NK-92 treated with Interleukin-12 subunit alpha and Interleukin-12 subunit beta, amount 100 ng/mL, for 24 hours (cell line): ENCODE measurements around the gene STXBP6.

Experiments
- DNase-seq: peaks from one replicate; lab custom pipeline; 2025; lab: John Stamatoyannopoulos, UW

Gene STXBP6

GRCh38 chr14:24915403-24915921 lies 134.5 kb downstream of the STXBP6 start:
- no peak for DNase-seq

- DNase-seq, result no peak
These were observed 136.2 kb downstream of the STXBP6 start for GRCh38 chr14:24913746-24914145.

DNA sequence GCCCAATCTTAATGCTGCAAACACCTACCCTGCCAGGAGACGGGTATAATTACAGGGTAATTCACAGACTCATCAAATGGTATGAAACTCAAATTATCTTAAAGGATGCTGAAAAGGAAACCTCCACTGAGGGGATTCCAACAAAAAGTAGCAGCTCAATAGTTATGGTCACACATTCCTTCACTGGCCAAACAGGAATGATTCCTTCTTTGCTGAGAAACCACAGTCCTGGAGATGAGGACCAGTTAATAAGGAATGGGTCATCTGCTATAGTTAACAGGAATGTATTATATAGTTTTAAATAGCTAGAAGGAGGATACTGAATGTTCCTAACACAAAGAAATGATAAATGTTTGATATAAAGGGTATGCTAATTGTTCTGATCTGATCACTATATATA lies 136.9 kb downstream of the STXBP6 start:
- DNase-seq, result no peak

GRCh38 chr14:24911324-24912109 lies 138.4 kb downstream of the STXBP6 start:
- no peak for DNase-seq

DNA sequence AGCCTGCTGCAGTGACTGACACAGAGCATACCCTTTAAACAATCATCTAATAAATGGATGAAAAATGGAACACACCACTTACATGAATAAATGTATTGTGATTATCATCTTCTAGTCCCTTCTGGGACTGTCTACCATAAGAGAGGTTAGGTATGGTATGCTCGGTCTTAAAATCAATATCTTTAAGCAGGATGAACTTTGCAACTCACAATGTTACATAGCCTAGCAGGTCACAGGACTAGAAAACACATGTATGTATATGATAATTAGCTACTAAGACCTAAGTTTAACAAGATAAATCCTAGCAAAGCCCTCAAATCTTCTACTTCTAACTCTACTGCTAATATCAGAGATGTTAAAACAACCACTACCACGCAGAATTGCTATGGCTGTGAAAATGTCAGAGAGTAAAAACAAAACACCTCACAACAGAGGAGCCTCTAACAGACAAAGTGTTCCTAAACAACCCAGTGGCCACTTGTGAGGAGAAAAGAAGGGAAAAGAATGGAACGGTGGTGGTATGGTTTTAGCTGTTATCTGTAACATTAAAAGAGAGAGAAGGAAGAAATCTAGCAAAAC lies 139.4 kb downstream of the STXBP6 start:
- DNase-seq, result no peak

DNA sequence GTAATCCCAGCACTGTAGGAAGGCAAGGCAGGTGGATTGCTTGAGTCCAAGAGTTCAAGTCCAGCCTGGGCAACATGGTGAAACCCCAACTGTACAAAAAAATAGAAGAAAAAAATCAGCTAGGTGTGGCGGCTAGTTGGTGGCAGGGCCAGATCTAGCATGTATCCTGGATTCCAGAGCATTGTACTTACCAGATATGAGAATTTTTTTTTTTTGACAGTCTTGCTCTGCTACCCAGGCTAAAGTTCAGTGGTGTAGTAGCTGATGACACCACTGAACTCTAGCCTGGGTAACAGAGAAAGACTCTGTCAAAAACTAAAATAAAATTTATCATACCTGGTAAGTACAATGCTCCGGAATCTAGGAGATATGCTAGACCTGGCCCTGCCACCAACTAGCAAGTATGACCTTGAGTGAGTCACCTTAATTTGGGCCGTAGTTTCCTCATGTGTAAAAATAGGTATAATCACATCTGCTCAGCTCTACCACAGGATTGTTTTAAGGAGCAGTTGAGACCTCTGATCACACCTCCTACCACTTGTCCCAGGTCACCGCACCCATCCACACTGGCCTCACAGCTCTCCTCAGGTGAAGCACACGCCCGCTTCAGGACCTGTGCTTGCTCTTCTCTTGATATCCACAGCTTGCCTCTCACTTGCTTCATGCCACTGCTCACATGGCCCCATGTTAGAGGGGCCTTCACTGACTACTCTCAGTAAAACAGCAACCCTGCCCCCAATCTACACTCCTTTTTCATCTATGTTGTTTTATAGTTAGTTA lies 140.2 kb downstream of the STXBP6 start:
- no peak for DNase-seq

DNA sequence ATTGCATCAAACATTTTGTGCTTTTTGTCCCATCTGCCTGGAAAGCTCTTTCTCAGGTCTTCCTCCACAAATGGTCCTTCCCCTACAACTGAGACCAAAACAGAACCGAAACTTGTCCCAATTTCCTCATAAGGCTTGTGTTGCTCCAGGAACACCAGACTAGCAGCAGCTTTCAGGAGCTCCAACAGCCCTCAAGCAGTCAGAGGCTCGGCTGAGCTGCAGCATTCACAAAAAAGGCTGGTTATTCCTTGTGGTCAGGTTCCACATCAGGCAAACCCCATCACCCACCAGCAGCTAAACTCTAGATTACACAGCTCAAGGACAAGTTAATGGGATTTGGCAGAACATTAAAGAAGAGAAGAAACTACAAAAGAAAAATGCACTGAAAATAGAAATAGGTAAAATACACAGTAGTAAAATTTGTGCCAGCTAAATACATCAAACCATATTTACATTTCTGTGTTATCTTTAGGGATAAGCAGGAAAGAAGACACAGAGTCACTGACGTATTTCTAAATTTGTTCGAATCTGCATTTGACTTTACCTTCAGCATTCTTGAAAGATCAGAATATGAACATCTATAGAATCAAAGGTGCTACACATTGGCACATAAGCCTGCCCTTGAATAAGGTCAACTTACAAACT lies 141.2 kb downstream of the STXBP6 start:
- no peak for DNase-seq

- DNase-seq, result no peak
These were observed 145.4 kb downstream of the STXBP6 start for GRCh38 chr14:24904533-24904932.

GRCh38 chr14:24903337-24903736 lies 146.6 kb downstream of the STXBP6 start:
- no peak for DNase-seq

DNA sequence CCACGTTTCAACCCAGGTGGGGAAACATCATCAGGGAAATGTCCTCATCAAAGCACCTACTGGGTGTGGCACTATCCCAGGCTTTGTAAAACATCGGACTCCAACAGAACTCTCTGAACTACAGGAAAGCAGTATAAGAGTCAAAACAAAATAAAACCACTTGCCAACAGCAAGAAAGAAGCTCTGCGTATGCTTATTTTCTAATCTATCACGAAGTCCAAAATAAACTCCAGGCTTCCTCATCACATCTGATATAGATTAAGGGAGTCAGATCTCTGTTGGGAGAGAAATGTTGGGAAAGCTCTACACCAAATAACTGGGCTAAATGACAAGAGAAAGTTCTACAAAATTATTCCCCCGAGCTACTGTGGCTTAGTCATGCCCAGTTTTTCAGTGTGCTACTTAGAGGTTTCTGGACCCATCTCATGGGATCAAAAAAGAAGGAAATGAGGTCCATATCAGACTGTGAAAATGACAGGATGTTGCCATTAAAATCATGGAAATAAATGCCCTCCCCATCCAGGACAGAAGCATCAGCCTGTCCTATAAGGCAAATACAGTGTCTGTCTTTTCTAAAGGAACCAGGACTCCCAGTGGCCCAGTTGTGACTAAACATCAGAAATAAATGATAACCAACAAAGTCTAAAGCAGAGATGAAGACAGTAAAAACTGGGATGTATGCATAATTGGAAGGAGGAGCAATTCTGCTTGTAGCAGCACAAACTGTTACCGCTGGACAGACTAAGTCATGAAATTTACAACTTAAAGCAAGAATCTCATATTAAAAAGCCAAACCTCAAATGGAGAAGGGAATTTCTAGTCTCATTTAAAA lies 149.5 kb downstream of the STXBP6 start:
- no peak for DNase-seq

- DNase-seq, result no peak
These were observed 152.2 kb downstream of the STXBP6 start for GRCh38 chr14:24897793-24898192.

DNA sequence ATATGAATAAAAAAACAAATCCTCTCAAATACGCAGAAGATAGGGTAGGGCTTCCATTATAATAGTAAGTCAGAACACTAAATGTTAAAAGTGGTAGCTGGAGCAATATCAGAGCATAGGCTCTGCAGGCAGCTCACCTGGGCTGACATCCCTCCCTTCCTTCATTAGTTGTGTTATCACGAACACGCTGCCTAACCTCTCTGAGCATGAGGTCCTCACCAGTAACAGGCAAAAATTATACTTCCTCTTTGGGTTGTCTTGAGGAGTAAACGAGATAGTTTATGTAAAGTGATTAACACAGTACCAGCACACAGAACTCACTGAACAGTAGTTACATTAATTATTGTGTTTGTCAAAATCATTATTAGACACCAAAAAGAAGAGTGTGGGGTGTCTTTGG lies 154.3 kb downstream of the STXBP6 start:
- DNase-seq, result no peak

- DNase-seq, result no peak
These were observed 154.7 kb downstream of the STXBP6 start for GRCh38 chr14:24895243-24895583.

DNA sequence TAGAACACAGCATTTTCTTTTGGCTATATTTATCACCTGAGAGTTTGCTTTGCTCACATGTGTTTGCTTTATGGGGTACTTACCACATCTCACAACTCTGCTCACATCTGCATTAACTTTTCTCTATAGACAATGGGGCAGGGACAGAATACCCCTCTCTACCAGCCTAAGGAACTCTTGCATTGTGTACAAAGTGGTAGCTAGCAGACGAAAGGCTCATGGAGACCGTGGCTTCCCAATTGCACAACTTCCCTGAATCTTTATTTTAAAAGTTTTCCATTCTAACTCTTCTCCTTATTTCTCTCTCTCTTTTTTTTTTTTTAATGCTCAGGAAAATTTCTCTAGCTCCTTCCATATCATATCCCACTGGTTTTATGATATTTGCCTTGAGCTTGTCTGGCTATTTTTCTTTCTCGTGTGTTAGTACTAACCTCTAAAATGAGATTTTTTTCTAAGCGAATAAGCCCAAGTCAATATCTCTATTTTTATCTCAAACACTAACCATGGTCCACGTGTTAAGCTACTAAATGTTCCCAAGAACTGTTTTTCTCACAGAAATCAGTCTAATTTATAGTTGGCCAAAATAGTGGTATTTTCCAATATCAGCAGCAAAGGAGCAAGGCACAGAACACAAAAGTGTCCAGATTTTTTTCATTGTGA lies 155.2 kb downstream of the STXBP6 start:
- DNase-seq, result no peak

DNA sequence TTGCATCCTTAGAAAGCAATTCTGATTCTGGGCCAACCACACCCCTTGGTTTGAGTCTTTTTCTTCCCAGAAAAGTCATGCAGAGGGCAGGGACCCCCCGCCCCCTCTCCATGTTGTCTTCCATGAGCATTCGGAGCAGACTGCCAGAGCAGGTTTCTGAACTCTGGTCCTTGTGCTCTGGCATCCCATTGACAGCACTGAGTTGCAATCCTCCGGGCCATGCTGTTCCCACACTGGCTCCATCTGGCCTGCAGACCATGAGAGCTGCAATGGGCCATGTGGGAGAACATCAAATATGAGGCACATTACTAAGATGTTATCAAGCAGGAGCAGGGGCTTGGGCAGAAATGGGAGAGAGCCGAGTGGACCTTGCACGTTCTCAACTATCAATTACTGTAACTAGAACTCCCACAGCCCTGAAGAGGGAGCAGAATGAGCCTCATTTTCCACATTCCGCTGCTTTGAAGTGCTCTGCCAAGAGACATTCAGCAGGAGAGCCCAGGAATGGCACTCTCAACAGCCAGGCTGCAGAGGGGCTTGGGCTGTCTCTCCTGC lies 157.4 kb downstream of the STXBP6 start:
- no peak for DNase-seq

GRCh38 chr14:24891987-24892496 lies 157.9 kb downstream of the STXBP6 start:
- no peak for DNase-seq

GRCh38 chr14:24890716-24891115 lies 159.2 kb downstream of the STXBP6 start:
- no peak for DNase-seq

DNA sequence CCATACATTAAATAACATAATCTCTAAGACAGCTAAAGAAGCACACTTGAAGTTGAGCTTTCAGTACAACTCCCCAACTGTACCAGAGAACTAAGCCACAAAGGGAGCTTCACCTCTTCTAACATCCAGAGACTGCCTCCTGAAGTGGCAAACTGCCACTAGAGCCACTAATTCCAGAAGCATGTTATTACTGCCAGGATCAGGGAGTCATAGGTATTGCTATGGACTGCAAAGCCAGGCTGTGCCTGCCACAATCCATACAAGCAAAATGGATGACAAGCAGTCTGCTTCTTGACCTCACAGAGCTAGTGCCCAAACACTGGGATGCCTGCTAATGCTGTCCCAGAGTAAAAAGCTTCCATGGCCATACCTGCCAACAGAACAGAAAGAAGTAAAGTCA lies 160.1 kb downstream of the STXBP6 start:
- DNase-seq, result no peak

DNA sequence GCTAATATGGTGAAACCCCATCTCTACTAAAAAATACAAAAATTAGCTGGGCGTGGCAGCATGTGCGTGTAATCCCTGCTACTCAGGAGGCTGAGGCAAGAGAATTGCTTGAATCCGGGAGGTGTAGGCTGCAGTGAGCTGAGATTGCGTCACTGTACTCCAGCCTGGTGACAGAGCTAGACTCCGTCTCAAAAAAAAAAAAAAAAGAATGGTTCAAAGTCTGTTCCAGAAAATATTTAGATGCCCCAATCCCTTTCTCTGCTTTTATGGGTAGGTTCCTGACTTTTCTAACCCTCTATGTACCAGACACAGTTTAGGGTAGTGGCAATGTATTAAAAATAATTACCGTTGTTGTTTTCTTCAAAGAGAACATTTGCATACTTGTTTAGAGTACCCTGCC lies 161.4 kb downstream of the STXBP6 start:
- DNase-seq, result no peak

DNA sequence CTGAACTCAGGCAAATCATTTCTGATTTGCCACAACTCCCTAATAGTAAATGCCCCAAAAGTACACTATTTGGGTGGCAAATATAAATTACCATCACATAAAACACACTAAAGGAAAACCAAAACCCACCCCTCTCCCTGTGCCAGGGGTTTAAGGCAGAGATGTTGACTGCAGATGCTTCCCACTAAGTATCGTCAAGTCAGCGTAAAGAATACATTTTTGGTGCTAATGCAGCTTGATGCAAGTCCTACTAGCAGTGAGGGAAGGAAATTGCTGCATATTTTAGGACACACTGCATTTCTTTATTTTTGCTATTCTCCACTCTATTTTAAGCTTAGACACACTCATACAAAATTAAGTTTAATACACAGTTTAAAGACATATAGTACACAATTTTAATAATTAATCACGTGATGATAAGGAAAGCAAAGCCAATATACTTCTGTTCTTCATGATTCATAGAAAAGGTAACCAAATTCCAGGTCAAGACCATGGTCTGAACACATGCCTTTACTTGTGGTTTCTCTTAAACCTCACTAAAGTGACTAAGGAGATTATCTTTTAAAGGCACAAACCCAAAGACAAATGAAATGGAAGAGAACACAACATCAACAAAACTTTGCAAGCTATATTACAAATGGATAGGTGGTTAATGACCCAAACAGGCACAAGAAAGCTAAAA lies 162.2 kb downstream of the STXBP6 start:
- no peak for DNase-seq
